AG08395 (cell line): ENCODE data around the gene DNTT.

Experiments
- DNase-seq: peaks from one replicate; pipeline ENCODE4 v3.0.0; 2012; ENCODE audit warnings: mixed read lengths, low spot score

Gene DNTT

DNA sequence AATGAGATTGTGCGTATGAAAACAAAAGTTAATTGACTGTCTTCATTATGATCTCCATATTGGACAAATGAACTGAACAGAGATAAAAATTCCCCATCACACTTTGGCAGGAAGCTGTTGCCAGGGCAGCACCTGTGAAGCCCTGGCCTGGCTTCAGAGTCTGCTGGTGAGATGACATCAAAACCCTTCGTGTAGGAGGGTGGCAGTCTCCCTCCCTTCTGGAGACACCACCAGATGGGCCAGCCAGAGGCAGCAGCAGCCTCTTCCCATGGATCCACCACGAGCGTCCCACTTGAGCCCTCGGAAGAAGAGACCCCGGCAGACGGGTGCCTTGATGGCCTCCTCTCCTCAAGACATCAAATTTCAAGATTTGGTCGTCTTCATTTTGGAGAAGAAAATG lies at the start of gene DNTT:
Gene DNTT (plus strand): TSS at position 205 of the 400 bp plus-strand sequence. CDS start 64 bp downstream, at position 269.
- no peak for DNase-seq

- no peak for DNase-seq
Measured at GRCh38 chr10:96254976-96255375, 49.3 kb upstream of the DNTT start.

DNA sequence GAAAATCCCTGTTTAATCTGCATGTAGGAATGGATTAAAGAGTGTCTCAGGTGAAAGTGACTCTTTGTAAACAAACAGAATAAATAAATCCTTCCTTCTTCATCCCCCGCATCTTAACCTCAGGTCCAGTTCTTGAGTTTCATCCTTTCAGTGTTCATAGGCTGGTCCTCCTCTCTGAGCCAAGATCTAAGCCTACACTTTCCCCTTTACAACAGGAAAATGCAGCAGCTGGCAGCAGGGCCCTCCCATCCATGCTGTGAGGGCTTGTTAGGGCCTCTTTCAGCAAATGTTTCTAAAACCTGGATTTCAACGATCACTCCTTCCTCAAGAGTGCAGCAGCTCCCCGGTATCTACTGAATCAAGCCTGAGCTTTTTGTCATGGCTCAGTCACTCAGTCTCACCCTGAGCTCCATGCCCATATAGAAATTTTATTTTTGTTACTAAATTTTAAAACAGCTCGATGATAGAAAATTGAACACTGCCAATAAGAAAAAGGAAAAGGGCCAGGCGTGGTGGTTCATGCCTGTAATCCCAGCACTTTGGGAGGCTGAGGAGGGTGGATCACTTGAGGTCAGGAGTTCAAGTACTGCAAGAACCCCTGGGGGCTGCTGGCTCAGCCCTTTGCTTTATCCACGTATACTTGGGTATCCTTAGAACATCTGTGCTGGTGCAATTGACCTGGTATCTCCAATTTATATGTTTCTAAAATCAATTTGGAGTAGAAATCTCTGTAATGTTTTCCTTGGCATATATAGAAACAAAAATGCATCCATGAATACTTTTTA lies 48.5 kb upstream of the DNTT start:
- no peak for DNase-seq

DNA sequence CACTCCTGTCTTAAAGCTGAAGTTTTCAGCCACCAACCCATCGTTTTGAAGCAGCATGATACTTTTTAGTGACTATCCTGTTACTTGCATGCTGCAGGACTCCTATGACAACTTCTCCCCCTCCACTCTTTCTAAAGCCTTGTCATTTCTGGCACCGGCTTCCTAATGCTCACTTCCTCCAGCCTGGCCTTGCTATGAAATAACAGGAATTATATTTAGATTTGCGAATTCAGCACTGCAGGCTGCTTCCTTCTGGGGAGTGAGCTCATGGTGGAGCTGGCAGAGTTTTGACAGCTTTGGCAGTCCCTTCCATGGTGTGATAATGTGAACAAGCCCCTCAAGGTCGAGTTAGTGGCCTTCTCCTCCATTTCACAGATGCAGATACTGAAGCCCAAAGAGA lies 46.3 kb upstream of the DNTT start:
- no peak for DNase-seq

GRCh38 chr10:96259150-96259549 lies 45.1 kb upstream of the DNTT start:
- no peak for DNase-seq

GRCh38 chr10:96260014-96260413 lies 44.2 kb upstream of the DNTT start:
- DNase-seq = no peak

DNA sequence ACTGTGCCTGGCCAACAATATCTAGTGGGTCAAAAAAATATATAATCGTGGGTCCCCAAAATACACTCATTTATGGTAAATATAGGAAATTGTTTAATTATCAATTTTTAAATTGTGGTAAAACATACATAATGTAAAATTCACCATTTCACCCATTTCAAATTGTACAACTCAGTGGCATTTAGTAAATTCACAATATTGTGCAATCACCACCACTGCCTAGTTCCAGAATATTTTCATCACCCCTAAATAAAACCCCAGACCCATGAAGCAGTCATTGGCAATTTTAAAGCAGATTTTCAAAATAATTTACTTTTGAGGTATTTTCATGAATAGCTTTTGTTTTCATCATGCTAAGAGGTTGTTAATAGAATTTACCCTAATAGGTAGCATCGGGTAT lies 43.1 kb upstream of the DNTT start:
- no peak for DNase-seq

DNA sequence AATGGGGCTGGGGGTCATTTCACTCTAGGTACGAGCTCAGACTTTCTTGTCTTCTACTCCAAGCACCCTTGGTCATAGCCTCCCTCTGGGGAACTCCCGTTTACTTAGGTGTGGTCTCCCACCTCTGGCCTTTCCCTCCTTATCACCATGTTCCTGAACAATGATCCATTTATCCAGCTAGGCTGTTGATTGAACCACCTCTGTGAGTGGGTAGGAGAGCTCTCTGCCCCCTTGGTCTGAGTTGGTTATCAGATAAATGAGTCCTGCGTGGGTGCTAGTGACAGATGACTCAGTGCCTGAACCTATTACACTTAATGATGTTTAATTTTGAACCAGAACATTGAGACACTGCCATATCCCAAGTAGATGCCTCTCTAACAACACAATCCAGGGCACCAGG lies 42.3 kb upstream of the DNTT start:
- no peak for DNase-seq

DNA sequence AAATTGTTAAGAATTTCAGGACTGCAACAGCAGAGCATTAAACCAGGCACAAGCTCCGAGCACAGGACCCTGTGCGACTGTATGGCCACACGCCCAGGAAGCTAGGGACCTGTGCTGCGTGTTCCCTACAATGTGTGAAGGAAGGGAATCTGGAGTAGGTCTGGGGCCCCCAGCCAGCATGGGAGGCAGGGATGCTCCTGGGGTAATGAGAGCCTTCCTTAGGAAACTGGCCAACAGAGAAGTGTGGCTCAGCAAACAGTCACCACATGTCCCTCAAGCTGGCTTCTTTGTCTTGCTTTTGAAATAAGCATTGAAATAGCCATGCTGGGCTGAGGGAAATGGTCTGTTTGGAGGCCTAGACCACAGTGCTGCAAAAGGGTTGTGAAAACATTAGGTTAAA lies 41.1 kb upstream of the DNTT start:
- no peak for DNase-seq

- no peak for DNase-seq
Measured at GRCh38 chr10:96263669-96264068, 40.6 kb upstream of the DNTT start.

DNA sequence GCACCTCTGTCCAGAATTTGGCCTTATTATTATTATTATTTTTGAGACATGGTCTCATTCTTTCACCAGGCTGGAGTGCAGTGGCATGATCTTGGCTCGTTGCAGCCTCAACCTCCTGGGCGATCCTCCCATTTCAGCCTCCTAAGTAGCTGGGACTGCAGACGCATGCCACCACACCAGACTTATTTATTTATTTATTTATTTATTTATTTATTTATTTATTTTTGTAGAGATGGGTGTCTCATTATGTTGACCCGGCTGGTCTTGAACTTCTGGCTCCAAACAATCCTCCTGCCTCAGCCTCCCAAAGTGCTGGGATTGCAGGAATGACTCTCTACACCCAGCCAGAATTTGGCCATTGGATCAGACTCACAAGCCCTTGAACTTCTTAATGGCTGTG lies 39.3 kb upstream of the DNTT start:
- DNase-seq = no peak

- no peak for DNase-seq
Measured at GRCh38 chr10:96266118-96266770, 38.0 kb upstream of the DNTT start.

- no peak for DNase-seq
Measured at GRCh38 chr10:96267234-96267705, 37.0 kb upstream of the DNTT start.

- no peak for DNase-seq
Measured at GRCh38 chr10:96268341-96268909, 35.8 kb upstream of the DNTT start.

DNA sequence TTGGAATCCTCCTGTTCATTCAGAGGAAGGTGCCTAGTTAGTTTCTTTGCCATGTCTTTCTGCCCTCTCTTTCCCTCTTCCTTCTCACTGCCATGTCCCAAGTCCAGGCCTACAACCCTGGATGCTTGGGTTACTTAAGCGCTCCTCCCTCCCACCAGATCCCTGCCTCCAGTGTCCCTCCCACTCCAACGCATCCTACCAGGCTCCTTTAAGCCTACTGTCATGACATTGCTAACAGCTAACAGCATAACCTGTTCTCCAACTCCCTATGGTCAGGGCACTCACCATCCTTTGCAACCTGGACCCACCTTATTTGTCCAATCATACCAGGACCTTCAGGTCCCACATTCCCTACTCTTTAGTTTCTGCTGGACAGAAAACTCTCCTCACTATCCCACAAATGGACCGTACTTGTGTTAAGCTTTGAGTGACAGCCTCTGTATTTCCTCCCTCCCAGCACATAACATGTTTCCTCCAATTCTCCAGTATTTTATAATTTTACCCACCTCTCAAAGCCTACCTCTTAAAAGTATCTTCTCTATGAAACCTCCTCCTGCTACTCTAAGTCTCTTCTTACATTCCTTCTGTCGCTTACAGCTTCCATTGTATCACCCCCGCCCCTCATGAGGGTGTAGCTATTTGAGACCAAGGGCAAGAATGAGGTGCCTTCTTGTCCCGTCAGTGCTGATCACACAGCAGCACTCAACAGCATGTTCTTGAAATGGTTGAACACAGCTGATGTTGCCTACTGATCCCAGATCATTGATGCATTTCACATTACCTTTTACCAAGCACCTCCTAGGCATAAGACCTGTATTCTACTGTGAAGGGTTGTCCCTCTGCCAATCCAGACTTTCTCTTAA lies 34.6 kb upstream of the DNTT start:
- DNase-seq = no peak

DNA sequence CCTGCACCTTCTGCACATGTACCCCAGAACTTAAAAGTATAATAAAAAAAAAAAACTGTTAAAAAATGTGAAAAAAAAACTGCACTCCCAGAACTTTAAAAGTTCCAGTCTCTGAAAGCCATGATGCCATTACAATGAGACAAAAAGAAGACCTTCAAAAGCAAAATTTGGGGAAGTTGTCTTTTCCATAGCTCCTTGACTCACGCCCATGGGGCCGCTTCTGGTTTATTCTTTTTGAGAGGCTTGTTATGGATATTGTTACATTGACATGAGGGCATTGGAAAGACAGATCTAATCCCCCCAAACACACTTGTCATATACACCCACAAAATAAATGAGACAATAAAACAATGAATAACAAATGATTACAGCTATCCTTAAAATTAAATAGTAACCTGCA lies 33.7 kb upstream of the DNTT start:
- no peak for DNase-seq

DNA sequence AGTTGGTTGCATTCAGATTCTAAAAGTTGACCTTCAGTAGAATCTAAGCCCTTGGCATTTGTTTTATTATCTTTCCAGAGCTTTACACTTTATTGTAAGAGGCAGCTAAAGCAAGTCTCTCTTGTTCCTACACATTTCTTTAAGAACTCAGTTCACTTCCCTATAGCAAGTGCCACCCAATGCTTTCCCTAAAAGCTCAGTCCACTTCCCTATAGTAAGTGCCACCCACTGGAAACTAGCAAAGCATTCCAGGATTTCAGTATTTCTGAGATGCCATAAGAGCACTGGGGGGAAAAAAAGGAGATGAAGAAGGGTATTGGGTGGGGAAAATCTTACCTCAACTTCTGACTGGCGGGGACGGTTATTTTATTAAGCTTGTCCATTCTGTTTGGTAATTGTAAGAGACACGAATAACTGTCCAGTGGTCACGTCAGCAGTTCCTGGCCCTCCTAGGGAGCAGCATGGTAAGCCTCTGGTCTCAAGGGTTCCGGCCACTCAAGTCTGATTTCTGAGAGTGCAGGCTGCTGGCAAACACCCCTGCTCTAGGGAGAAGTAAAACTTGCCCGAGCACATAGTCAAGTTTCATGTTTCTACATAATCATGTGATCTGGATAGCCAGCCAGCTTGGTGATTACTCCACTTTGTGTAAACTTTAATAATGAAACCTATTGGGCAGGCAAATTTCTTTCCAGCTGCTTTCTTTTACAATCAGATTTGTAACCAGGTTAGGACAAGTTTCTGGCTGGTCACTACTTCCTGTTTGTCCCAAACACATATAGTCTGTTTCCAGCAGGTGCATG lies 33.0 kb upstream of the DNTT start, which contains the start of gene BLNK:
Gene BLNK (minus strand): TSS at position 554 of the 800 bp plus-strand sequence. CDS start 171 bp downstream, at position 383.
- no peak for DNase-seq

GRCh38 chr10:96272316-96273280 lies 31.6 kb upstream of the DNTT start:
- DNase-seq = no peak

GRCh38 chr10:96275685-96276418 lies 28.4 kb upstream of the DNTT start:
- no peak for DNase-seq
